ENCODE results near the gene CFAP119. TPM values are rescaled to one million over a fixed set of nuclear protein-coding genes. Genes with fewer than 3 reads are reported as not detected.

Gene CFAP119
- total RNA-seq, 1 donor from 2014 or later: 5.5 TPM

DNA sequence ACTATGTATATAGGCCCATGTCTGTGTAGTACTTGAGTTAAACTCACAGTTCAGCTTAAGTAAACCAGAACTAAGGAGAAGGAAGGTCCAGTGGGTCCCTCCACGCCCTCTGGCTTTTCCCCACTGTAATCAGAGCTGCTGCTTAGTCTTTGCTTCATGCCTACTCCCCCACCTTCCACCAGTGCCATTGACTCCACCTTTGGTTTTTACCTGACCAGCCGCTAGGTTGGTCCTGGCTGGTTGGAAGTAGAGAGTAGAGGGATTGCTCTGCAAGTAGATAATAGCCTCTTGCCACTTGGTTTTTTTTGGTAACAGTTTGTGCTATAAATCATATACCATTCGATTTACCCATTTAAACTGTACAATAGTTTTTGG, 36.5 kb downstream of the CFAP119 start:
- Histone ChIP-seq H3K27ac (no peak overlapping the region), H3K36me3 (peaks cover 99% of the 10 kb centered on the region), H3K4me3 (no peak overlapping the region), H3K27me3 (no peaks in the 10 kb centered on the region), H3K9me3 (no peaks in the 10 kb centered on the region), H3K4me1 (no peaks in the 10 kb centered on the region)
- no peak for TF ChIP-seq CTCF (IDR thresholded peaks at IDR 0.05)
- DNase-seq (no peak), ATAC-seq (no peak)
- intact Hi-C loops (cut with DNase I): no loop called here

DNA sequence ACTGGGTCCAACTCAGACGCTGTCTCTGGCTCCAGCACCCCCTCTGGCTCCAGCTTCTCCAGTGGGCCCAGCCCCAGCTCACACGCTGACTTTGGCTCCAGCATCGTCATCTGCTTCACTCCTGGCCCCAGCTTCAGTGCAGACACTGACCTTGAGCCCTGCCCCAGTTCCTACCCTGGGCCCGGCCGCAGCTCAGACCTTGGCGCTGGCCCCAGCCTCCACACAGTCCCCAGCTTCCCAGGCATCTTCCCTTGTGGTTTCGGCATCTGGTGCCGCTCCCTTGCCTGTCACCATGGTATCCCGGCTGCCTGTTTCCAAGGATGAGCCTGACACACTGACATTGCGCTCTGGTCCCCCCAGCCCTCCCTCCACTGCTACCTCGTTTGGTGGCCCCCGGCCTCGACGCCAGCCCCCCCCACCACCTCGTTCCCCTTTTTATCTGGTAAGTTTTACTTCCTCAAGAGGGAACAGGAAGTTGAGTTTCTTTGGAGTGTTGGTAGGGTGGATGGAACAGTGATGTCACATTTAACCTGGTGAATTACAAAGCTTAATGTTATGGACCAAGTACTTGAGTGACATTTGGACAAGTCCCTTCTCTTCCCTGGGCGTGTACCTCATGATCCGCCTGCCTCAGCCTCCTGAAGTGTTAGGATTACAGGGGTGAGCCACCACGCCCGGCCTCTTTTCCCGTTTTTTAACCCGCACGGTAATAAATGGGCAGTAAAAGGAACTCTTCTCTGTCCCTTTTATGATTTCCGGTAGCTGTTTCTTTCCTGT, 37.0 kb downstream of the CFAP119 start:
- intact Hi-C loops (cut with DNase I): no loop called here
- DNase-seq: peak; percentile 76
- Histone ChIP-seq H3K9me3 (no peaks in the 10 kb centered on the region), H3K27ac (no peak overlapping the region), H3K4me1 (no peaks in the 10 kb centered on the region), H3K36me3 (peaks cover 99% of the 10 kb centered on the region), H3K27me3 (no peaks in the 10 kb centered on the region), H3K4me3 (no peak overlapping the region)
- TF ChIP-seq CTCF (IDR thresholded peaks at IDR 0.05): no peak
- ATAC-seq: peak; percentile 73

- TF ChIP-seq CTCF (IDR thresholded peaks at IDR 0.05): no peak
- Histone ChIP-seq H3K4me1 (no peaks in the 10 kb centered on the region), H3K27ac (no peak overlapping the region), H3K27me3 (no peaks in the 10 kb centered on the region), H3K36me3 (peaks cover 99% of the 10 kb centered on the region), H3K4me3 (no peak overlapping the region), H3K9me3 (no peaks in the 10 kb centered on the region)
- intact Hi-C loops (cut with DNase I): no loop called here
- ATAC-seq: no peak
- DNase-seq: no peak
Measured at GRCh38 chr16:30723725-30724355, 38.0 kb downstream of the CFAP119 start.

GRCh38 chr16:30722916-30723315, 38.9 kb downstream of the CFAP119 start:
- intact Hi-C loops (cut with DNase I): no loop called here

DNA sequence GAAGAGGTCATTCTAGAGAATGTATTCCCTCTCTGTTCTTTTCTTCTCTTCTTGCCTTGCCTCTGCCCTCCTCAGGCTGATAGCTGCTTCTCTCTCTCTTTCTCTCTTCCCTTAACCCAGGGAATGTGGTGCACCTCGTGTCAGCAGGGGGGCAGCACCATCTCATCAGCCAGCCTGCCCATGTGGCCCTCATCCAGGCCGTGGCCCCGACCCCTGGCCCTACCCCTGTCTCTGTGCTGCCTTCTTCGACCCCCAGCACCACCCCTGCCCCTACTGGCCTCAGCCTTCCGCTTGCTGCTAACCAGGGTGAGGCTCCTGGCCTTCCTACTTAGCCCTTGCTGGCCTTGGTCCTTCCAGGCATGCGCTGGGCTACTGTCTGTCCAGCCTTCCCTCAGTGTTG, 39.4 kb downstream of the CFAP119 start:
- peak; percentile 4 for TF ChIP-seq CTCF (IDR thresholded peaks at IDR 0.05)
- H3K27me3 ChIP-seq: no peaks in the 10 kb centered on the region
- H3K9me3 ChIP-seq: no peaks in the 10 kb centered on the region
- DNase-seq (no peak), ATAC-seq (peak; percentile 12)
- no peaks in the 10 kb centered on the region for H3K4me1 ChIP-seq
- peaks cover 99% of the 10 kb centered on the region for H3K36me3 ChIP-seq
- H3K27ac ChIP-seq: no peak overlapping the region
- intact Hi-C loops (cut with DNase I): no loop called here
- no peak overlapping the region for H3K4me3 ChIP-seq

More at GRCh38 chr16:30722916-30723315, 38.9 kb downstream of the CFAP119 start:
- H3K27ac ChIP-seq: no peak overlapping the region
- no peak for TF ChIP-seq CTCF (IDR thresholded peaks at IDR 0.05)
- DNase-seq (no peak), ATAC-seq (no peak)
- H3K4me1 ChIP-seq: no peaks in the 10 kb centered on the region
- H3K4me3 ChIP-seq: no peak overlapping the region
- no peaks in the 10 kb centered on the region for H3K27me3 ChIP-seq
- H3K36me3 ChIP-seq: peaks cover 99% of the 10 kb centered on the region
- H3K9me3 ChIP-seq: no peaks in the 10 kb centered on the region
